T-helper 1 cell treated with Interleukin-12 subunit alpha and Interleukin-12 subunit beta and Interleukin-4 antibody, amounts not matched to agents 30 μg/mL and 1 μg/mL, for 36 hours (primary cell): ENCODE measurements around the gene GCAT.
"Not testable (repeated sequence)": the region's sequence is repeated elsewhere in the genome, so short reads cannot be mapped to it uniquely, and the experiment has no call there.

Experiments used
- H3K27ac Mint-ChIP-seq: one replicate; pipeline ENCODE4 v1.8.0; 2021; ENCODE audit warnings: mild to moderate bottlenecking, mixed read lengths
- H3K27me3 Mint-ChIP-seq: one replicate; pipeline ENCODE4 v1.8.0; 2021; ENCODE audit warnings: low read depth, mixed read lengths
- H3K36me3 Mint-ChIP-seq: one replicate; pipeline ENCODE4 v1.8.0; 2021; ENCODE audit warnings: low read depth, mixed read lengths
- H3K4me1 Mint-ChIP-seq: one replicate; pipeline ENCODE4 v1.8.0; 2021; ENCODE audit warnings: low read depth, mixed read lengths
- H3K4me3 Mint-ChIP-seq: one replicate; pipeline ENCODE4 v1.8.0; 2021; ENCODE audit warnings: mild to moderate bottlenecking, moderate library complexity, mixed read lengths
- H3K9me3 Mint-ChIP-seq: one replicate; pipeline ENCODE4 v1.8.0; 2021; ENCODE audit warnings: mixed read lengths

GCAT gene

DNA sequence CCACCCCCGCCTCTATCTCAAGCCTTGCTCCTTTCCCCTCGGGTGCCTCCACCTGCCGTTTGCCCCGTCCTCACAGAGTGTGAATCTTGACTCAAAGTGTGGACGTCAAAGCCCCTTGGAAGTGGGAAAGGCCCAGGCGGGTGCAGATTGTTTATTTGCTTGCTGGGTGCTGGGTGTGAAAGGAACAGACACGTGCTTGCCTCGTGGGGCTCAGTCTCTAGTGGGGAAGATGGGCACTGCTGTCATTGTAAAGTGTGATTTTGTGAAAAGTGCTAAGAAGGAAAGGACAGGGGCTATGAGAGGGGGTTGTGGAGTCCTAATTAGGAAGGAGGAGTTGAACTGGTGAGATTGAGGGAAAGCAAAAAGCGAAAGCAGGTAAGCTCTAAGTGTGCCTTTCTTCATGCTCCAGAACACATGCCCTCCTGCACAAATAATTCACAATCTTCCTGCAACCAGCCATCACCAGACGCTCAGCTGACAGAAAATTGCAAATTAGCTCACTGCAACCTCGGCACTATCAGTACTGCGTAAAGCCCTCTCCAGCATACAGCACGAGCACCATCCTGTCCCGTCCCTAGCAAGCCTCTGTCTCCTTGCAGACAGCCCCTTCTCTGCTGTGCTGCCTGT lies 9.7 kb upstream of the GCAT start:
- Mint-ChIP-seq H3K27me3 (peaks cover 16% of the 10 kb centered on the region), H3K27ac (no peak overlapping the region), H3K4me1 (peaks cover 7% of the 10 kb centered on the region), H3K4me3 (no peak overlapping the region), H3K36me3 (no peaks in the 10 kb centered on the region), H3K9me3 (no peaks in the 10 kb centered on the region)

DNA sequence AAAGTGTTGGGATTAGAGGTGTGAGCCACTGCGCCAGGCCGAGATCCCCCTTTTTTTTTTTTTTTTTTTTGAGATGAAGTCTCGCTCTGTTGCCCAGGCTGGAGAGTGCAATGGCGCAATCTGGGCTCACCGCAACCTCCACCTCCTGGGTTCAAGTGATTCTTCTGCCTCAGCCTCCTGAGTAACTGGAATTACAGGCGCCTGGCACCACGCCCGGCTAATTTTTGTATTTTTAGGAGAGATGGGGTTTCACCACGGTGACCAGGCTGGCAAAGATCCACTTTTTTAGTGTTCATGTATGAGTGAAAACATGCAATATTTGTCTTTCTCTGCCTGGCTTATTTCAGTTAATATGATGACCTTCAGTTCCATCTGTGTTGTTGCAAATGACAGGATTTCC lies 7.8 kb upstream of the GCAT start:
- H3K4me3 Mint-ChIP-seq = not testable (repeated sequence)

DNA sequence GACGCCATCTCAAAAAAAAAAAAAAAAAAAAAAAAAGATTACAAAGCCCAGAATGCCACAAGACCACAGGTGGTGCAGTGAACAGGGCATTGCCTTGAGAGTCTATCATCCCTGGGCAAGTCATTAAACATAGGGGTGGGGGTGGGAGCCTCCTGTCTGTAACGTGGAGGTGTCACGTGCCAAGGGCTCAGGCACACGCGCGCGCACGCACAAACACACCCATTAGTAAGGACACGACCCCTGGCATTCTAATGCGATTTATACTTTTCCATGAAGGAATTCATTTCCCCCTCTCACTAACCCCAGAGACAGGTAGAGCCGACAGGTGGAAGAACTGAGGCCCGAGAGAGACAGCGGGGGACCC lies 5.8 kb upstream of the GCAT start:
- H3K27ac Mint-ChIP-seq = peak overlapping the region; percentile 36
- peak overlapping the region; percentile 82 for H3K4me3 Mint-ChIP-seq
- peaks cover 31% of the 10 kb centered on the region for H3K4me1 Mint-ChIP-seq
- no peaks in the 10 kb centered on the region for H3K9me3 Mint-ChIP-seq
- no peaks in the 10 kb centered on the region for H3K36me3 Mint-ChIP-seq
- peaks cover 41% of the 10 kb centered on the region for H3K27me3 Mint-ChIP-seq

More for the DNA sequence above, 7.8 kb upstream of the GCAT start:
- H3K4me1 Mint-ChIP-seq = peaks cover 17% of the 10 kb centered on the region
- not testable (repeated sequence) for H3K36me3 Mint-ChIP-seq, H3K27ac Mint-ChIP-seq, H3K9me3 Mint-ChIP-seq
- H3K27me3 Mint-ChIP-seq = peaks cover 26% of the 10 kb centered on the region

DNA sequence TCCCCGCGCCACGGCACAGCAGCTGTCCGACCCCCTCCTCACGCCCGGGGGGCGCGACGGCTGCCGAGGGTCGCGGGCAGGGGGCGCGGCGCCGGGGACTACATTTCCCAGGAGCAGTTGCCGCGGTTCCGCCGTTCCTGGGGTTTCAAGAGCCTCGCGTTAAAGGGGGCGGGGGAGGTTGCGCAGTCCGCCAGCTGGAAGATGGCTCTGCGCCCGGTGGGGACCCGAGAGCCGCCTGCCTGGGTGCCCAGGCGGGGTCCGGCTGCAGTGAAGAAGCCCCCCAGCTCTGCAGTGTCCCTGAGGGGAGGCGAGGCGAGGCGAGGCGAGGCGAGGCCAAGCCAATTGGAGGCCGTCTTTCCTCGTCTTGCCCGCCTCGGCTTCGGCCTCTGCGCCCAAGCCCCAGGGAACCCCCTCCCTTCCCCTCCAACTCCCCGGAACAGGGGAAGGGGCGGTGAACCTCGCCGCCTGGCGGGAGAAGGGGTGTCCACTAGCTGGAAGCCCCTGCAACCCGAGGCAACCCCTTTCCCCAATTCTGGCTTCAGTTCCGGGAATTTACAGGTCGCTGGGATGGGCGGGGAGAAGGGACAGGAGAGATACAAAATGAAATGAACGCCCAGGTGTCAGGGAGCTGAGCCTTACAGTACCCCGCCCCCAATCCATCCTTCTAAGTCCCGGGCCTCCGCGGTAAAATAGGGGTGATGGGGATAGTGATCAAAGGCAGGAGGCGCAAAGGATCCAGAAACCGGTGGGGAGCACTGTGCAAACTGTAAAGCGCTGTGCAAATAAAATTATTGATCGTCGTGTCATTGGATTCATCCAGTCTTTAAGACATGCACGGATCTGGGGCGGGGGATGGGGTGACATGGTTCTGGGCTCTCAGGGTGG lies 5.2 kb upstream of the GCAT start:
- no peaks in the 10 kb centered on the region for H3K9me3 Mint-ChIP-seq
- peaks cover 46% of the 10 kb centered on the region for H3K27me3 Mint-ChIP-seq
- H3K4me1 Mint-ChIP-seq = peaks cover 34% of the 10 kb centered on the region
- no peaks in the 10 kb centered on the region for H3K36me3 Mint-ChIP-seq
- peak overlapping the region; percentile 71 for H3K4me3 Mint-ChIP-seq
- peak overlapping the region; percentile 13 for H3K27ac Mint-ChIP-seq

DNA sequence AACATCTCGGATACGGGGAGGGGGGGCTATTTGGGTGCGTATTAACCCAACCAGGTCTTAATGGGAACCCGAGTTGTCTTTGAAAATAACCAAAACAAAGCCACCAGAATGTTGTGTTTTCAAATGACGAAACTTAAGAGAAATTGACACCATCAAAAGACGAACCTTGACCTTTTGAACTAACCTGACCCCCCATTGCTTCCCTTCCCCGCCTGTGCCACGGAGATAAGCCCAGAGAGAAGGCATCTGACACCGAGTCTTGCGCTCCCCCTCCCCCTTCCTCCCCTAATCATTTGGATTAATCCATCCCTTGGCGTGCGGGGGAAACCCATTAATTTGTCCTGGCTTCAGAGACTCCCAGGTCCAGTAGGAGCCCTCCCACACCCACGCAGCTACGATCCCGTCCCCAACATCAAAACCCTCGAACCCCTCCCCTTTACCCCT lies 4.5 kb upstream of the GCAT start:
- no peaks in the 10 kb centered on the region for H3K36me3 Mint-ChIP-seq
- peaks cover 35% of the 10 kb centered on the region for H3K4me1 Mint-ChIP-seq
- H3K27me3 Mint-ChIP-seq = peaks cover 46% of the 10 kb centered on the region
- H3K4me3 Mint-ChIP-seq = peak overlapping the region; percentile 71
- no peaks in the 10 kb centered on the region for H3K9me3 Mint-ChIP-seq
- peak overlapping the region; percentile 13 for H3K27ac Mint-ChIP-seq

DNA sequence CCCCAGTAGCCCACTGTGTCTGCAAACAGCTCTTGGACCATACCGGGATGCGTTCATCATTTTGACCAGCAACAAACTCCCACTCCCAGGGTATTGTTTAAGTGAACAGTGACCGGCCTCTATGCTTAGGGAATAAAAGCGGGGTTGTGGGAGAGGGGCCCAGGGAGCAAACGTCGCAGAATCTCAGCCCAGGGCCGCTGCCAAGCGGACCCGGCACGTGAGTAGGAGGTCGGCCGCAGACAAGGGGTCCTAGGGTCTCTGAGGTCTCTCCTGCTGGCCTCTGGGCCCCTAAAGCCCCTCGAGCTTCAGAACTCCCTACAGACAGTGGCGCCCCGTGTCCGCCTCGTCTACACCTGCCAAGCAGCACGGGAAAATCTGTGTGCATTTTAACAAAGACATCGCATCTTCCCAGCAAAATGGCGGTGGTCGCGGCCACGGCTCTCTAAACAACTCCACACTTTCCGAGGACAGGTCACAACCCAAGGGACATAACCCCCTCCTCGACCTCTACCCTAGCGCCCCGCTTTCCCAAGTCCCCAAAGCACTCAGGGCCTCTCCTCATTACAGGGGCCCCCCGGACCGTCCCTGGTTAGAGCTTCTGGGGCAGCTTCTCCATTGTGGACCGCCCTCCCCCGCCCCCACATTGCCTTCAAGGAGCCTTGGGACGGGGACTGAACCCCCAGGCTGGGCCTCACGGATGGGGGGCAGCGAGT lies 3.9 kb upstream of the GCAT start:
- Mint-ChIP-seq H3K9me3 (no peaks in the 10 kb centered on the region), H3K36me3 (no peaks in the 10 kb centered on the region), H3K27ac (peak overlapping the region; percentile 77), H3K4me1 (peaks cover 39% of the 10 kb centered on the region), H3K4me3 (peak overlapping the region; percentile 71), H3K27me3 (peaks cover 46% of the 10 kb centered on the region)

DNA sequence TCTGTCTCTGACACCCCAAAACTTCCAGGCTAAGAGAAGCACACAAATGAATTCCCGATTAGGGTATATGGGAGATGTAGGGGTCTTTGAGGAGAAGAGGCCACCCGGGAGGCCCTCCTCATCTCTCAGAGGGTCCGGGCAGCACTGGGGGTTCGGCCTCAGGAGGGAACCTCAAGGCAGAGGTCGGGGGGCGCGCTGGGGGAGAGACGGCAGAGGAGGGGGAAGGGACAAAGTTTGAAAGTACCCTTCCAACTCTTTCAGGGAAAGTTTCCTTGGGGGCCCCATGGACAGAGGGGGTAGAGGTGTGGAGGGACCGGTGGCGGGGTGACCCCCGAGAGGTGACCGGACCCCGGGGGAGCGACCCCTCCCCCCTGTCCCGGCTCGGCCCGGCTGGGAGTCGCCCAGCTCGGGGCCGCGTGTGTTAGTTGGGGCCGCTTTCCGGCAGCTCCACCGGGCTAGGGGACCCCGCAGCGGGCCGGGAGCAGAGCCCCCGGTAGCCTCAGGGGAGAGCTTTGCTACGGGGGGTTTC lies 3.3 kb upstream of the GCAT start:
- peak overlapping the region; percentile 77 for H3K27ac Mint-ChIP-seq
- no peaks in the 10 kb centered on the region for H3K36me3 Mint-ChIP-seq
- peak overlapping the region; percentile 70 for H3K4me3 Mint-ChIP-seq
- H3K4me1 Mint-ChIP-seq = peaks cover 42% of the 10 kb centered on the region
- H3K9me3 Mint-ChIP-seq = no peaks in the 10 kb centered on the region
- H3K27me3 Mint-ChIP-seq = peaks cover 43% of the 10 kb centered on the region

DNA sequence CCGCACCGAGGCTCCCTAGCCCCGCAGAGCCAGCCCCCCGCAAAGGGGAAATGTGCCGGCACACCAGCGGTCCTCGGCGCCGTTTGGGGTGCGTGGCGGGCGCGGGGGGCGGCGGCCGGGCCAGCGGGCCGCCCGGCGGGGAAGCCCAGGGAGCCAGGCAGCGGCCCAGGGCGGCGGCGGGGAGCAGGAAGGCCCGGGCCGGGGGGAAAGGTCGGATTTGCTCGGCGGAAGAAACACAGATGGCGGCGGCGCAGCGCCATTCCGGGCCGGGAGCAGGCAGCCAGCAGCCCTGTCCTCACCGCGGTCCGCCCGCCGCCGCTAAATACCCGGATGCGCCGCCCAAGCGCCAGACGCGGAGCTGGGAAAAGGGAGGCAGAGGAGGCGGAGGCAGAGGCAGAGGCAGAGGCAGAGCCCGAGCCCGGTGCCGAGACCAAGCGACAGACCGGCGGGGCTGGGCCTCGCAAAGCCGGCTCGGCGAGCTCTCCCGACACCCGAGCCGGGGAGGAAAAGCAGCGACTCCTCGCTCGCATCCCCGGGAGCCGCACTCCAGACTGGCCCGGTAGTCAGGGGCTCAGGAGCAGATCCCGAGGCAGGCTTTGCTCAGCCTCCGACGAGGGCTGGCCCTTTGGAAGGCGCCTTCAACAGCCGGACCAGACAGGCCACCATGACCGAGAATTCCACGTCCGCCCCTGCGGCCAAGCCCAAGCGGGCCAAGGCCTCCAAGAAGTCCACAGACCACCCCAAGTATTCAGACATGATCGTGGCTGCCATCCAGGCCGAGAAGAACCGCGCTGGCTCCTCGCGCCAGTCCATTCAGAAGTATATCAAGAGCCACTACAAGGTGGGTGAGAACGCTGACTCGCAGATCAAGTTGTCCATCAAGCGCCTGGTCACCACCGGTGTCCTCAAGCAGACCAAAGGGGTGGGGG lies 2.6 kb upstream of the GCAT start:
- Mint-ChIP-seq H3K4me1 (peaks cover 42% of the 10 kb centered on the region), H3K27me3 (peaks cover 41% of the 10 kb centered on the region), H3K27ac (peak overlapping the region; percentile 82), H3K4me3 (peak overlapping the region; percentile 77), H3K9me3 (no peaks in the 10 kb centered on the region), H3K36me3 (peaks cover 3% of the 10 kb centered on the region)

DNA sequence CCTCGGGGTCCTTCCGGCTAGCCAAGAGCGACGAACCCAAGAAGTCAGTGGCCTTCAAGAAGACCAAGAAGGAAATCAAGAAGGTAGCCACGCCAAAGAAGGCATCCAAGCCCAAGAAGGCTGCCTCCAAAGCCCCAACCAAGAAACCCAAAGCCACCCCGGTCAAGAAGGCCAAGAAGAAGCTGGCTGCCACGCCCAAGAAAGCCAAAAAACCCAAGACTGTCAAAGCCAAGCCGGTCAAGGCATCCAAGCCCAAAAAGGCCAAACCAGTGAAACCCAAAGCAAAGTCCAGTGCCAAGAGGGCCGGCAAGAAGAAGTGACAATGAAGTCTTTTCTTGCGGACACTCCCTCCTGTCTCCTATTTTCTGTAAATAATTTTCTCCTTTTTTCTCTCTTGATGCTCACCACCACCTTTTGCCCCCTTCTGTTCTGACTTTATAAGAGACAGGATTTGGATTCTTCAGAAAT lies 1.9 kb upstream of the GCAT start:
- H3K4me1 Mint-ChIP-seq = peaks cover 42% of the 10 kb centered on the region

DNA sequence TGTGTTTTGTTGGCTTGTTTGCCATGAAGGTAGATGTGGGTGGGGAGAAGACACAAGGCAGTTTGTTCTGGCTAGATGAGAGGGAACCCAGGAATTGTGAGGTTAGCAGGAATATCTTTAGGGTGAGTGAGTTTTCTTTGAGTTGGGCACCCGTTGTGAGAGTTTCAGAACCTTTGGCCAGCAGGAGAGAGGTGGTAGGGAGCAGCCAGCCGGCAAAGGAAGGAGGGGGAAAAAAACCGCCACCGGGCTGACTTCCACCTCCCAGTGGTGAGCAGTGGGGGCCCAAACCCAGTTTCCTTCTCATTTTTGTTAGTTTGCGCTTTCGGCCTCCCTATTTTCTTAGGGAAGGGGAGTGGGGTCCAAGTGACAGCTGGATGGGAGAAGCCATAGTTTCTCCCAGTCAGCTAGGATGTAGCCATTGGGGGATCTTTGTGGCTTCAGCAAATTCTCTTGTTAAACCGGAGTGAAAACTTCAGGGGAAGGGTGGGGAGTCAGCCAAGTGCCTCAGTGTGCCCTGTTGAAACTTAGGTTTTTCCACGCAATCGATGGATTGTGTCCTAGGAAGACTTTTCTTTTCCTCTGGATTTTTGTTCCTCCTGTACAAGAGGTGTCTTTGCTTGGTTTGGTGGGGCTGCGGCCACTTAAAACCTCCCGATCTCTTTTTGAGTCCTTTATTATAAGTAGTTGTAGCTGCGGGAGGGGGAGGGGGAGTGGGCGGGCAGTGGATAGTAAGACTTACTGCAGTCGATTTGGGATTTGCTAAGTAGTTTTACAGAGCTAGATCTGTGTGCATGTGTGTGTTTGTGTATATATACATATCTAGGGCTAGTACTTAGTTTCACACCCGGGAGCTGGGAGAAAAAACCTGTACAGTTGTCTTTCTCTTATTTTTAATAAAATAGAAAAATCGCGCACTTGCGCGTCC lies 1.1 kb upstream of the GCAT start:
- Mint-ChIP-seq H3K4me1 (peaks cover 42% of the 10 kb centered on the region), H3K27ac (peak overlapping the region; percentile 71), H3K9me3 (no peaks in the 10 kb centered on the region), H3K36me3 (peaks cover 3% of the 10 kb centered on the region), H3K4me3 (peak overlapping the region; percentile 77), H3K27me3 (peaks cover 37% of the 10 kb centered on the region)

More for the DNA sequence above, 1.9 kb upstream of the GCAT start:
- H3K9me3 Mint-ChIP-seq = no peaks in the 10 kb centered on the region
- H3K4me3 Mint-ChIP-seq = peak overlapping the region; percentile 77
- H3K27me3 Mint-ChIP-seq = peaks cover 37% of the 10 kb centered on the region
- peak overlapping the region; percentile 82 for H3K27ac Mint-ChIP-seq
- peaks cover 3% of the 10 kb centered on the region for H3K36me3 Mint-ChIP-seq

DNA sequence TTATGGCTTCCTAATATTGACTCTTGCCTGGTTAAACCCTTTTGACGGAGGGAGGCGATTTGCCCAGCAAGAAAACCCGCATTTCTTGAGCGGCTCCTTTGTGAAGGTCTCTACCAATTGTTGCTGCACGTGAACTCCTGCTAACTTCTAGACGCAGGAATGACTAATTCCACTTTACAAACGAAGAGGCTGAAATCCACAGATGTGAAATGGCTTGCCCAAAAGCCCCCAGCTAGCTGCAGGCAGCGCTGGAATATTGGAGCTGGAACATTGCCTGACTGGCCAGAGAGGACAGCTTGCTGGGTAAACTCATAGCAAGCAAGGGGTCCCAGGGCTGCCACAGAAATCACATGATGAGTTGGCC lies 542 bp downstream of the GCAT start:
- Mint-ChIP-seq H3K9me3 (no peaks in the 10 kb centered on the region), H3K27me3 (peaks cover 27% of the 10 kb centered on the region), H3K4me3 (peak overlapping the region; percentile 77), H3K4me1 (peaks cover 32% of the 10 kb centered on the region), H3K36me3 (peaks cover 3% of the 10 kb centered on the region), H3K27ac (no peak overlapping the region)

DNA sequence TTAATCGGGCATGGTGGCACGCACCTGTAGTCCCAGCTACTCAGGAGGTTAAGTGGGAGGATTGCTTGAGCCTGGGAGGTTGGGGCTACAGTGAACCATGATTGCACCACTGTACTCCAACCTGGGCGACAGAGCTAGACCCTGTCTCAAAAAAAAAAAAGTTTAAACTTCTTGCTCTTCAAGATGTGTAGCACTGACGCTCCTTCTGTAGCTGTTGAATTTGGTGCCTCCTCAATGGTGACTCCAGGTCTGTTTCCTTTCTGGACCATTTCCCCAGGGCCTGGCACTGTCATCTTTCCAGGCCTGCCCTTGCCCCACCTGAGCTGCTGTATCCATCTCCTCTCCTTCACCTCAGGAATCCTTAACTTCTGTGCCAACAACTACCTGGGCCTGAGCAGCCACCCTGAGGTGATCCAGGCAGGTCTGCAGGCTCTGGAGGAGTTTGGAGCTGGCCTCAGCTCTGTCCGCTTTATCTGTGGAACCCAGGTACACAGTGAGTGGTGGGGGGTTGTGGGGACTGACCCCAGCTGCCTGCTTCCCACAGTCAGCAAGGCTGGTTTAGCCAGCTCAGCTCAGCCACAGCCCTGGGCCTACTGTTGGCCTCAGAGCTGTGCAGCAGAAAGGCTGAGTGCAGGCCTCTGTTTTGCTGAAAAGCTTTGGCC lies 2.1 kb downstream of the GCAT start:
- peaks cover 3% of the 10 kb centered on the region for H3K36me3 Mint-ChIP-seq
- peaks cover 25% of the 10 kb centered on the region for H3K4me1 Mint-ChIP-seq
- no peak overlapping the region for H3K27ac Mint-ChIP-seq
- peaks cover 19% of the 10 kb centered on the region for H3K27me3 Mint-ChIP-seq
- H3K9me3 Mint-ChIP-seq = no peaks in the 10 kb centered on the region
- peak overlapping the region; percentile 54 for H3K4me3 Mint-ChIP-seq
